Bronchial epithelial cell (primary cell): Measurements from ENCODE around the gene MYO3B. TPM values are rescaled to one million over a fixed set of nuclear protein-coding genes. Genes with fewer than 3 reads are reported as not detected.
"Not testable (repeated sequence)": the region's sequence is repeated elsewhere in the genome, so short reads cannot be mapped to it uniquely, and the experiment has no call there.

Experiments
- DNase-seq: peaks from one replicate; pipeline ENCODE4 v3.0.0-alpha.2; 2010; ENCODE audit warnings: low read depth
- FAIRE-seq: peaks from 2 replicates; lab custom pipeline; 2011; peaks lifted over from hg19 to GRCh38; lab: Jason Lieb, UNC
- H3K27me3 ChIP-seq: 2 replicates; pipeline ENCODE4 v1.5.1; 2011; ENCODE audit warnings: low read length; ENCODE audit not compliant: control insufficient read depth, insufficient read depth
- H3K36me3 ChIP-seq: 2 replicates; pipeline ENCODE4 v1.5.1; 2011; ENCODE audit warnings: low read length; ENCODE audit not compliant: control insufficient read depth, insufficient read depth
- H3K4me3 ChIP-seq: 2 replicates; pipeline ENCODE4 v1.5.1; 2011; ENCODE audit warnings: mild to moderate bottlenecking, low read depth, low read length, control low read depth
- total RNA-seq: library from RNA; depleted of rRNA; stranded (reverse); fragments of >200 nt; gene quantifications from 2 replicates; pipeline ENCODE4 v1.2.1, GENCODE V29; 2014
- TF ChIP-seq, protein P1 (sequence below): IDR thresholded peaks from 2 replicates; pipeline ENCODE4 v1.5.1; 2011; ENCODE audit warnings: mild to moderate bottlenecking, moderate library complexity, low read length, control low read depth, inconsistent platforms; ENCODE audit not compliant: insufficient read depth, severe bottlenecking

The MYO3B gene
- total RNA-seq, 1 donor from 2014 or later = under 0.01 TPM

DNA sequence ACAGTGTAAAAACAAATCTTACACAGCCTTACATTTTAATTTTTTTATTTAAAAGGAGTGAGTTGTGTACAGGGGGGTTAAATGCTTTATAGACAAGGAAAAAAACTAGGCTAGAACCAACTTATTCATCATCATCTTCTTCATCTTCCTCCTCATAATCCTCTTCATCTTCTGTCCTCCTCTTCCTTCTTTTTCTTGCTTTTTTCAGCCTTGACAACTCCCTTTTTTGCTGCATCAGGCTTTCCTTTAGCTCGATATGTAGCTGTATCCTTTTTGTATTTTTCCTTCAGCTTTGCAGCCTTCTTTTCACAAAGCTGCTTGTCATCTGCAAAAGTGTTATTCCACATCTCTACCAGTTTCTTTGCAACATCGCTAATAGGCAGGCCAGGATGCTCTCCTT lies 423.5 kb downstream of the MYO3B start:
- H3K27me3 ChIP-seq = no peaks in the 10 kb centered on the region
- FAIRE-seq (no peak), DNase-seq (no peak)
- TF ChIP-seq, protein P1, sequence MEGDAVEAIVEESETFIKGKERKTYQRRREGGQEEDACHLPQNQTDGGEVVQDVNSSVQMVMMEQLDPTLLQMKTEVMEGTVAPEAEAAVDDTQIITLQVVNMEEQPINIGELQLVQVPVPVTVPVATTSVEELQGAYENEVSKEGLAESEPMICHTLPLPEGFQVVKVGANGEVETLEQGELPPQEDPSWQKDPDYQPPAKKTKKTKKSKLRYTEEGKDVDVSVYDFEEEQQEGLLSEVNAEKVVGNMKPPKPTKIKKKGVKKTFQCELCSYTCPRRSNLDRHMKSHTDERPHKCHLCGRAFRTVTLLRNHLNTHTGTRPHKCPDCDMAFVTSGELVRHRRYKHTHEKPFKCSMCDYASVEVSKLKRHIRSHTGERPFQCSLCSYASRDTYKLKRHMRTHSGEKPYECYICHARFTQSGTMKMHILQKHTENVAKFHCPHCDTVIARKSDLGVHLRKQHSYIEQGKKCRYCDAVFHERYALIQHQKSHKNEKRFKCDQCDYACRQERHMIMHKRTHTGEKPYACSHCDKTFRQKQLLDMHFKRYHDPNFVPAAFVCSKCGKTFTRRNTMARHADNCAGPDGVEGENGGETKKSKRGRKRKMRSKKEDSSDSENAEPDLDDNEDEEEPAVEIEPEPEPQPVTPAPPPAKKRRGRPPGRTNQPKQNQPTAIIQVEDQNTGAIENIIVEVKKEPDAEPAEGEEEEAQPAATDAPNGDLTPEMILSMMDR = no peak
- H3K4me3 ChIP-seq = no peak overlapping the region
- no peaks in the 10 kb centered on the region for H3K36me3 ChIP-seq

DNA sequence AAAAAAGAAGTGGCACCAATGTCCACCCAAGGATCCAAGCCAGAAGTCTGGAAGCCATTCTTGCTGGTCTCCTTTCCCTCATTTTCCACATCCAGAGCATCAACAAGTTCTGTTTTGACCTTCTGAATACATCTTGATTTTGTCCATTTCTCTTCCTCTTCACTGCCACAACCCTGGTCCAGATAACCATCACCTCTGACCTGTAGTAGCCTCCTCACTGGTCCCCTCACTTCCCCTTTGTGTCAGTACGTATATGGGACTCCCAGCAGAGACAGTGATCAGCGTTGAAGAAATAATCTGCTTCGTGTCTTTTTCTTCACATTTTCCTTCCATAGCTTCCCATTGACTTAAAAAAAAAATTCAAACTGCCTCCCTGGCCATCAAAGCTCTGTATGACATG lies 427.9 kb downstream of the MYO3B start:
- DNase-seq = no peak
- Histone ChIP-seq H3K36me3 (no peaks in the 10 kb centered on the region), H3K4me3 (no peak overlapping the region), H3K27me3 (no peaks in the 10 kb centered on the region)
- no peak for FAIRE-seq
- TF ChIP-seq, protein P1 = no peak

DNA sequence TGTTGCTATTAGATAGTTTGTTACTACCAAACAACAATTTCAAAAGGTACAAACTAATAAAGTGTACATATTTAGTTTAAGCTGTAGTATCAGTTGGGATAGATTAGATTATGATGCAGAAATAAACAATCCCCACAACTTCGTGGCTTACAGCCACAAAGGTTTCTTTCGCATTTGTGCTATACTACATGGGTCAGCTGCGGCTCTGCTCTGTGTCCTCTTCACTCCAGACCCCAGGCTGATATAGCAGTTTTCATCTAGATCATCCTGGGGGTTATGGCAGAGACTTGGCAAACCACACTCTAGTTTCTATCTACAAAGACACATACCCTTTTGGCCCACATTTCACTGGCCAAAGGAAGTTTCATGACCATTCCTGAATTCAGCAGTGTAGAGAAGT lies 429.2 kb downstream of the MYO3B start:
- FAIRE-seq = no peak
- Histone ChIP-seq H3K27me3 (no peaks in the 10 kb centered on the region), H3K4me3 (no peak overlapping the region), H3K36me3 (no peaks in the 10 kb centered on the region)
- TF ChIP-seq, protein P1 = no peak
- no peak for DNase-seq

DNA sequence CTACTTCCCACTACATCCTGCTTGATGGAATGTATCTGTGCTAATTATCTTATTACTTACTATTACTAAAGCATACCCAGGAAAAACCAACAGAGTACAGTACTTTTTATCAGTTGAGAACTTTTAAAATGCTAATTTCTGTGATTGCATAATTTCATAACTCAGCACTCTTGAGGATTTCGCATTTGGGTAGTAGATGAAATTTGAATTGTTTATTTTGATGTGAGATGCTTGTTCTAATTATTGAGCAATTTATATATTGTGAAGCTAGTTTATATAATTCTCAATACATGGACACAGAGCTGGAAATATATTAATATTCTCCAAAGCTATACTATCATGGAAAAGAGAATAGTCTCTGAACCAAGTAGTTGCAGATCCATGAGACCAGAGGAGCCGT lies 432.7 kb downstream of the MYO3B start:
- TF ChIP-seq, protein P1 = no peak
- H3K4me3 ChIP-seq = no peak overlapping the region
- H3K27me3 ChIP-seq = no peaks in the 10 kb centered on the region
- FAIRE-seq (no peak), DNase-seq (no peak)
- no peaks in the 10 kb centered on the region for H3K36me3 ChIP-seq

DNA sequence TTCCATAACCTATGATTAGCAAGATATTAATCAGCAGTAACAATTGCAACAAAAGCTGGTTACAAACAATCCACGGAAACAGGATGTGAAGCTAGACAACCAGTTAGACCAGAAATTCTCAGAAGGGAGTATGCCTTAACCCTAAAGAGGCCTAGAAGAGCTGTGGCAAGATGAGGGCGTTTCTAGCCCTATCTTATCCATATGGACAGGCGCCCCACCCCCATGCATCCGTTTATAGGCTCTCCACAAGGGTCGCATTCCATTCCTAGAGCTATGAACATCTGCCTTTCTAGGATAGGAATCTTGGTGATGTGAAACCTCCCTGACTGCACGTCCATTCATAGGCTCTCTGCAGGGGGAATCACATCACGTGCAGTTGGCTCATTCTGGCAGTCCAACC lies 441.0 kb downstream of the MYO3B start:
- not testable (repeated sequence) for FAIRE-seq, H3K4me3 ChIP-seq, H3K36me3 ChIP-seq, H3K27me3 ChIP-seq
- peak; percentile 5 for DNase-seq

DNA sequence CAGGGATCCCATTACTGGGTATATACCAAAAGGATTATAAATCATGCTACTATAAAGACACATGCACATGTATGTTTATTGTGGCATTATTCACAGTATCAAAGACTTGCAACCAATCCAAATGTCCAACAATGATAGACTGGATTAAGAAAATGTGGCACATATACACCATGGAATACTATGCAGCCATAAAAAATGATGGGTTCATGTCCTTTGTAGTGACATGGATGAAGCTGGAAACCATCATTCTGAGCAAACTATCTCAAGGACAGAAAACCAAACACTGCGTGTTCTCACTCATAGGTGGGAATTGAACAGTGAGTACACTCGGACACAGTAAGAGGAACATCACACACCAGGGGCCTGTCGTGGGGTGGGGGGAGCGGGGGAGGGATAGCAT lies 457.1 kb downstream of the MYO3B start:
- not testable (repeated sequence) for H3K4me3 ChIP-seq, H3K36me3 ChIP-seq, DNase-seq, H3K27me3 ChIP-seq, FAIRE-seq

DNA sequence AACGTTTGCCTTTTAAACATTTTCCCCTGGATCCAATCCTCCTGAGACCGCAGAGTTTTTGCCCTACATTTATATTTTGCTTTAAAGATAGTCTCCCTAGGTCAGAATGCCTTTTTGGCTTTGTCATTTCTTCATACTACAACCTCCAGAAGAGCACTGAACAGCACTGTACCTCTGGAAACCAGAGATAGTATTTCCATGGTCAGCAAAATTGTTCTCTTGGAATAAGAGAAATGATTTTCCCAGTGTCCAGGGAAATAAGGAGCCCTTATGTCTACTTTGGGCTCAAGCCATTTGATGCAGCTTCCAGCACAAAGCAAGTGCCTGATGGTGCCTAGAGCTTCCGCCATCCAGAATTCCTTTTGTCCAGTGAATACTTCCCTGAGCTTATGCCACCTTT lies 461.7 kb downstream of the MYO3B start:
- no peaks in the 10 kb centered on the region for H3K27me3 ChIP-seq
- H3K36me3 ChIP-seq = no peaks in the 10 kb centered on the region
- DNase-seq (no peak), FAIRE-seq (no peak)
- TF ChIP-seq, protein P1 = no peak
- H3K4me3 ChIP-seq = no peak overlapping the region
